Gastrocnemius medialis (tissue), 4 donors: ENCODE data around the gene NEUROD2. TPM values are rescaled to one million over a fixed set of nuclear protein-coding genes. Genes with fewer than 3 reads are reported as not detected.

Experiments
- ATAC-seq, 2 donors: fragments of 150-250 bp; one replicate each; pipeline ENCODE4 v1.9.1; 2016
- DNase-seq, 2 donors: peaks; one replicate each; pipeline ENCODE4 v3.0.0-alpha.2; 2019
- H3K27ac ChIP-seq, 4 donors: fragments of 200-600 bp; sonication (generic); 1 replicate in 1 of 4; 2 replicates in 3 of 4; pipeline ENCODE4 v1.5.1; 2016 to 2018; ENCODE audit warnings: mild to moderate bottlenecking in 2 of 4, moderate library complexity in 1 of 4
- H3K27me3 ChIP-seq, 3 donors: fragments of 200-600 bp; sonication (generic) in 2 of 3; 1 replicate in 1 of 3; 2 replicates in 2 of 3; pipeline versions ENCODE4 v1.5.1 to v1.6.0; 2016 to 2019; ENCODE audit warnings: mild to moderate bottlenecking in 1 of 3, moderate library complexity in 1 of 3
- H3K36me3 ChIP-seq, 2 donors: fragments of 200-600 bp; sonication (generic) in 1 of 2; one replicate each; pipeline ENCODE4 v1.5.1; 2017 to 2018
- H3K4me1 ChIP-seq, 2 donors: fragments of 200-600 bp; sonication (generic) in 1 of 2; one replicate each; pipeline ENCODE4 v1.5.1; 2016 to 2017; ENCODE audit warnings: mild to moderate bottlenecking in 2 of 2
- H3K4me3 ChIP-seq, 4 donors: fragments of 200-600 bp; sonication (generic) in 3 of 4; 1 replicate in 1 of 4; 2 replicates in 3 of 4; pipeline ENCODE4 v1.5.1; 2016 to 2019; ENCODE audit warnings: mild to moderate bottlenecking in 2 of 4
- H3K9me3 ChIP-seq, 3 donors: fragments of 200-600 bp; sonication (generic) in 2 of 3; 1 replicate in 1 of 3; 2 replicates in 2 of 3; pipeline ENCODE4 v1.5.1; 2016 to 2019
- POLR2A ChIP-seq, 2 donors: fragments of 450-650 bp; IDR thresholded peaks; one replicate each; pipeline ENCODE4 v1.6.1; 2017; ENCODE audit warnings: antibody characterized with exemption in 2 of 2, mild to moderate bottlenecking in 2 of 2, moderate library complexity in 2 of 2
- in situ Hi-C, 4 donors: fragments of 200-750 bp; cut with MboI; loops; one replicate each; pipeline versions ENCODE4 v1.15.0 to v1.8.0; 2017; ENCODE audit warnings: low sequenced_read_pairs in 4 of 4
- intact Hi-C: fragments of 100-400 bp; cut with DNase I; formaldehyde crosslinking; loops from one replicate; pipeline ENCODE4 v1.15.1; 2023; ENCODE audit warnings: low total_unique reads
- total RNA-seq, 4 donors: library from RNA; depleted of rRNA; stranded (reverse); fragments of >200 nt; gene quantifications; one replicate each; pipeline versions ENCODE4 v1.1.0 to v1.2.3, GENCODE V29; 2016
- TF ChIP-seq, protein P1 (sequence below), 5 experiments: fragments of 450-650 bp in 3 of 5; fragments of 200-600 bp in 2 of 5; sonication (generic) in 2 of 5; IDR thresholded peaks in 4 of 5; conservative IDR thresholded peaks in 1 of 5; 1 replicate in 4 of 5; 2 replicates in 1 of 5; pipeline ENCODE4 v1.5.1; 2016 to 2019; ENCODE audit warnings: antibody characterized with exemption in 5 of 5, mild to moderate bottlenecking in 3 of 5, moderate library complexity in 3 of 5

Gene NEUROD2
- total RNA-seq, 4 donors from 2014 or later, result not detected

DNA sequence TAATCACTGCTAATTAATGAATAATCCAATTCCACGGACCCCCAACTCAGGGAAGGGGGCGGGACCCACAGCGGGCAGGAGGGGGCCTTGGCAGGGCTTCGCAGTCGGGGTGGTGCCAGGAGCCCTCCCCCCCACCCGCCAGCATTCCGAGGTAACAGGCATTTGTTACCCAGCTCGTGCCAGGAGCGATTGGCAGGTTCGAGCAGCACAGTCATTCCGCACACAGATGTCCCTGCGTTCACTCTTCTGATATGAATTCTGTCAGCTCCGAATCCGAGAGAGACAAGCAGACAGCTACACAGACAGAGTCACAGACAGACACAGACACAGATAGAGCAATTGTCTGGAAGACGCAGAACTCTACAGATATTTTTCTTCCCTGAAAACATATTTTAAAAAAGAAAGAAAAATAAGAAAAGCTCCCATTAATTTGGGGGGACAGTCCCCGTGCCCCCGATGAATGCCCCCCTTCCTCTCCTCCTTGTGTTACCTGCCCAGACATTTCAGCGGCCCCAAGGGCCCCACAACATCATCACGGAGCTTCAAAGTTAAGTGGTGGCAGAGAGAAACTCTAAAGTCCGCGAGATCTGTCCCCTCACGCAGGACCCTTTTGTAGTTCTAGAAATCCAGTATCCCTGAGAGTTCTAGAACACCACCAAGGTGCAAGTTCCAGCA, 10.2 kb downstream of the NEUROD2 start:
- TF ChIP-seq, protein P1, sequence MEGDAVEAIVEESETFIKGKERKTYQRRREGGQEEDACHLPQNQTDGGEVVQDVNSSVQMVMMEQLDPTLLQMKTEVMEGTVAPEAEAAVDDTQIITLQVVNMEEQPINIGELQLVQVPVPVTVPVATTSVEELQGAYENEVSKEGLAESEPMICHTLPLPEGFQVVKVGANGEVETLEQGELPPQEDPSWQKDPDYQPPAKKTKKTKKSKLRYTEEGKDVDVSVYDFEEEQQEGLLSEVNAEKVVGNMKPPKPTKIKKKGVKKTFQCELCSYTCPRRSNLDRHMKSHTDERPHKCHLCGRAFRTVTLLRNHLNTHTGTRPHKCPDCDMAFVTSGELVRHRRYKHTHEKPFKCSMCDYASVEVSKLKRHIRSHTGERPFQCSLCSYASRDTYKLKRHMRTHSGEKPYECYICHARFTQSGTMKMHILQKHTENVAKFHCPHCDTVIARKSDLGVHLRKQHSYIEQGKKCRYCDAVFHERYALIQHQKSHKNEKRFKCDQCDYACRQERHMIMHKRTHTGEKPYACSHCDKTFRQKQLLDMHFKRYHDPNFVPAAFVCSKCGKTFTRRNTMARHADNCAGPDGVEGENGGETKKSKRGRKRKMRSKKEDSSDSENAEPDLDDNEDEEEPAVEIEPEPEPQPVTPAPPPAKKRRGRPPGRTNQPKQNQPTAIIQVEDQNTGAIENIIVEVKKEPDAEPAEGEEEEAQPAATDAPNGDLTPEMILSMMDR (IDR thresholded peaks at IDR 0.05 in 4 of 5, conservative IDR thresholded peaks at IDR 0.05 in 1 of 5), result no peak
- no peak for TF ChIP-seq POLR2A (IDR thresholded peaks at IDR 0.05)
- Histone ChIP-seq H3K4me1 (peaks cover 8 to 11% of the 10 kb centered on the region in 2 donors), H3K4me3 (no peak overlapping the region), H3K9me3 (no peaks in the 10 kb centered on the region), H3K27me3 (peaks cover 76 to 90% (median 89%) of the 10 kb centered on the region in 3 donors), H3K36me3 (no peaks in the 10 kb centered on the region), H3K27ac (no peak overlapping the region)
- intact Hi-C loops (no loop called here), in situ Hi-C loops (no loop called here)
- no peak for ATAC-seq
- DNase-seq, result no peak

DNA sequence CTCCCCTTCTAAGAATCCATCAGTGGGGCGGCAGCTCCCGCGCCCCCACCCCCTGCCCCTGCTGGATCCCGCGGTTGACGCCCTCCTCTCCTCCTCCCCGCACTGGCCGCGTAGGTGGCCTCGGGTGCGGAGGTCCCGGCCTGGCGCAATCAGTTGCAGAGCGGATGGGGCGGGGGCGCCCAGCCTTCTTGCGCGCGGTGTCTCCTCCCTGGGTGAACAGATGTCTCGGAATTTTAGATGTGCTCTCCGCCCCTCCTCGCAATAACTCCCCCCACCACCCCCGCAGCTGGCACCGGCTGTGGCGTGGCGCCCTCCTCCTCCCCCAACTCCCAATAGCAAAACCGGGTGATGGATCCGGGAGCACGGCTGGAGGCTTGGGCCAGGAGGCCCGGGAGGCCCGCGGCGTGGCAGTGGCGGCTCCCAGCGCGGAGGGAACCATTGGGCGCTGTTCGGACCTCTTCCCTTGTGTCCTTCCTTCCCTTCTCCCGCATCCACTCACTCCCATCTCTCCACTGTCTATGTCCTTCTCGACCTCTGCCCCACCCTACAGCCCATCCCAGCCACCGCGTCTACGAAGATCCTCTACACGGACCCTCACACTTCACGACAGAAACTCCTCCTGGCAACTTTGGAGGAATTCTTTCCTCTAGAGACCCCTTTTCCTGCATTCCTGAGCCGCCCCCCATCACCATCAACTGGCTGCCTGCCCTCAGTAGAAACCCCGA, 11.0 kb downstream of the NEUROD2 start:
- H3K27me3 ChIP-seq, result peaks cover 71 to 83% (median 81%) of the 10 kb centered on the region in 3 donors

DNA sequence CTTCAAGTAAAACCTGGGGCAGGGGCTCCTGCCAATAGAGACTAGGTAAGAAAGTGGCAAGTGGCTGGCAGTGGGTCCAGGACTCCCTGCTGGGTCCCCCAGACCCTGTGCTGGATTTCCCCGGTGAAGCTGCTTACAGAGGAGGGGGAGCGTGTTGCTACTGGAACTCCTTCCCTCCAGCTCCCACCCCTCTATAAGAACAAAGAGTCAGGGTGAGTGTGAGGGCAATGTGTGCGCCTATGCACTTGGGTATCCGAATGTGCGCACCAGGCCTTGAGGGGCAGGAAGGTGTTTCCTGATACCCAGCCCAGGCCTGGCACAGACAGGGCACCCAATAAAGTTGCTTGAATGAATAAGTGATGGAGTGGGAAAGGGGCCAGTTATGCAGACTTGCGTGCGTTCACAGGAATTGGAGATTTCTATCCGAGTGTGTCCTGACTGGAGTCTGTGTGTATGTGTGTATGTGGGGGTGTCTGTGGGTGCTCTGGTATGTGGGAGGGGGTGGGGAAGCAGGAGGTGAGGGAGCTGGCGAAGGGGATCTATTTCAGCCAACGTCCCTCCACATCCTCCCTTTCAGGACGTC, 11.7 kb downstream of the NEUROD2 start:
- Histone ChIP-seq H3K36me3 (no peaks in the 10 kb centered on the region), H3K27me3 (peaks cover 64 to 79% (median 74%) of the 10 kb centered on the region in 3 donors), H3K4me1 (peaks cover 8 to 11% of the 10 kb centered on the region in 2 donors), H3K27ac (no peak overlapping the region), H3K9me3 (no peaks in the 10 kb centered on the region), H3K4me3 (no peak overlapping the region)
- DNase-seq, result no peak
- no peak for ATAC-seq
- TF ChIP-seq, protein P1 (IDR thresholded peaks at IDR 0.05 in 4 of 5, conservative IDR thresholded peaks at IDR 0.05 in 1 of 5), result no peak
- TF ChIP-seq POLR2A (IDR thresholded peaks at IDR 0.05), result no peak
- in situ Hi-C loops (no loop called here), intact Hi-C loops (no loop called here)

More for the DNA sequence above, 11.0 kb downstream of the NEUROD2 start:
- intact Hi-C loops, result no loop called here
- Histone ChIP-seq H3K36me3 (no peaks in the 10 kb centered on the region), H3K9me3 (no peaks in the 10 kb centered on the region), H3K4me3 (no peak overlapping the region), H3K4me1 (peaks cover 8 to 11% of the 10 kb centered on the region in 2 donors), H3K27ac (no peak overlapping the region)
- DNase-seq, result no peak
- no peak for TF ChIP-seq POLR2A (IDR thresholded peaks at IDR 0.05)
- TF ChIP-seq, protein P1 (IDR thresholded peaks at IDR 0.05 in 4 of 5, conservative IDR thresholded peaks at IDR 0.05 in 1 of 5), result no peak
- no peak for ATAC-seq
- in situ Hi-C loops, result no loop called here

DNA sequence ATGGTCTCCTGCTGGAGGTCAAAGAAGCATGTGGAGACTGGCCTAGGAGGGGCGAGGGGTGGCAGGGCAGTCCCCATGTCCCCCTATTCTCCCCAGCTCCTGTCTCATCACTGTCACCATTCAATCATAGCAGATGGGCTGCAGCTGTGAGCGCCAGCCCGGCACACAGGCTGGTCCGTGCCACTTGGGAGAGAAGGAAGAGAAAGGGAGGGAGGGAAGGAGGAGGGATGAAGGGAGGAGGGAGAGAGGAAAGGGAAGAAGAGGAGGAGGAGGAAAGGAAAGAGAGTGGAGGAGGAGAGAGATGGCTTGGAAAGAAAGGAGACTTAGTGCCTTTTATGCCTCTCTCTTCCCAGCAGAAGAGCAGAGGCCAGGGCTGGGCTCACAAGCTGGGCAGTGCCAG, 12.4 kb downstream of the NEUROD2 start:
- intact Hi-C loops, result no loop called here
- Histone ChIP-seq H3K27ac (no peak overlapping the region), H3K9me3 (no peaks in the 10 kb centered on the region), H3K4me1 (peaks cover 8 to 11% of the 10 kb centered on the region in 2 donors), H3K36me3 (no peaks in the 10 kb centered on the region), H3K27me3 (peaks cover 57 to 72% (median 67%) of the 10 kb centered on the region in 3 donors), H3K4me3 (no peak overlapping the region)
- TF ChIP-seq, protein P1 (IDR thresholded peaks at IDR 0.05 in 4 of 5, conservative IDR thresholded peaks at IDR 0.05 in 1 of 5), result no peak
- TF ChIP-seq POLR2A (IDR thresholded peaks at IDR 0.05), result no peak
- DNase-seq (no peak), ATAC-seq (no peak)
- in situ Hi-C loops, result no loop called here
